Neutrophil (primary cell): Measurements from ENCODE around the gene CPLX3.

Experiments
- H3K27ac ChIP-seq: fragments of 200-600 bp; sonication (generic); 2 replicates; pipeline ENCODE4 v1.5.1; 2016; ENCODE audit warnings: mild to moderate bottlenecking, moderate library complexity
- H3K27me3 ChIP-seq: fragments of 200-600 bp; sonication (generic); 2 replicates; pipeline ENCODE4 v1.6.0; 2016; ENCODE audit warnings: mild to moderate bottlenecking
- H3K36me3 ChIP-seq: fragments of 200-600 bp; sonication (generic); 2 replicates; pipeline ENCODE4 v1.5.1; 2017
- H3K4me1 ChIP-seq, 2 experiments: fragments of 200-600 bp in 1 of 2; sonication (generic) in 1 of 2; 1 replicate in 1 of 2; 2 replicates in 1 of 2; pipeline versions ENCODE4 v1.5.1 to v1.6.1; 2013 to 2016; ENCODE audit warnings: low read depth in 1 of 2, low read length in 1 of 2, mild to moderate bottlenecking in 1 of 2, moderate library complexity in 1 of 2; ENCODE audit not compliant: control insufficient read depth in 1 of 2, insufficient read depth in 1 of 2
- H3K4me3 ChIP-seq, 2 experiments: fragments of 200-600 bp in 1 of 2; sonication (generic) in 1 of 2; 1 replicate in 1 of 2; 2 replicates in 1 of 2; pipeline ENCODE4 v1.5.1; 2013 to 2016; ENCODE audit warnings: low read depth in 1 of 2, low read length in 1 of 2, mild to moderate bottlenecking in 1 of 2, moderate library complexity in 1 of 2
- H3K9me3 ChIP-seq: fragments of 200-600 bp; sonication (generic); 2 replicates; pipeline ENCODE4 v1.5.1; 2016
- CTCF ChIP-seq: fragments of 200-600 bp; sonication (generic); IDR thresholded peaks from 2 replicates; pipeline ENCODE4 v1.5.1; 2016; ENCODE audit warnings: antibody characterized with exemption

CPLX3 gene

GRCh38 chr15:74843891-74844299, 17.5 kb downstream of the CPLX3 start:
- H3K27me3 ChIP-seq, result no peaks in the 10 kb centered on the region
- H3K9me3 ChIP-seq, result no peaks in the 10 kb centered on the region
- no peak for TF ChIP-seq CTCF
- peak overlapping the region; percentile 67 for H3K27ac ChIP-seq
- H3K4me1 ChIP-seq, result peaks cover 14% of the 10 kb centered on the region in 2 experiments
- no peak overlapping the region for H3K4me3 ChIP-seq
- H3K36me3 ChIP-seq, result peaks cover 68% of the 10 kb centered on the region

GRCh38 chr15:74844319-74845207, 18.1 kb downstream of the CPLX3 start:
- Histone ChIP-seq H3K27ac (no peak overlapping the region), H3K4me3 (no peak overlapping the region), H3K9me3 (no peaks in the 10 kb centered on the region), H3K27me3 (no peaks in the 10 kb centered on the region), H3K4me1 (peaks cover 14% of the 10 kb centered on the region in 2 experiments), H3K36me3 (peaks cover 68% of the 10 kb centered on the region)
- no peak for TF ChIP-seq CTCF

GRCh38 chr15:74845208-74845568, 18.8 kb downstream of the CPLX3 start:
- Histone ChIP-seq H3K9me3 (no peaks in the 10 kb centered on the region), H3K4me3 (no peak overlapping the region), H3K27ac (no peak overlapping the region), H3K27me3 (no peaks in the 10 kb centered on the region), H3K36me3 (peaks cover 68% of the 10 kb centered on the region), H3K4me1 (peaks cover 14% of the 10 kb centered on the region in 2 experiments)
- TF ChIP-seq CTCF, result no peak

- Histone ChIP-seq H3K9me3 (no peaks in the 10 kb centered on the region), H3K27me3 (no peaks in the 10 kb centered on the region), H3K4me3 (no peak overlapping the region), H3K4me1 (peaks cover 14% of the 10 kb centered on the region in 2 experiments), H3K27ac (no peak overlapping the region), H3K36me3 (peaks cover 68% of the 10 kb centered on the region)
- TF ChIP-seq CTCF, result no peak
Observed at GRCh38 chr15:74845581-74845980, 19.2 kb downstream of the CPLX3 start.

GRCh38 chr15:74847432-74847831, 21.0 kb downstream of the CPLX3 start:
- Histone ChIP-seq H3K9me3 (no peaks in the 10 kb centered on the region), H3K36me3 (peaks cover 87% of the 10 kb centered on the region), H3K27ac (no peak overlapping the region), H3K4me3 (no peak overlapping the region), H3K4me1 (peaks cover 11 to 12% of the 10 kb centered on the region in 2 experiments), H3K27me3 (no peaks in the 10 kb centered on the region)
- TF ChIP-seq CTCF, result no peak
